AG08395 (cell line): ENCODE results near the gene LZTFL1.
"Not testable (repeated sequence)": the region's sequence is repeated elsewhere in the genome, so short reads cannot be mapped to it uniquely, and the experiment has no call there.

ENCODE experiments used
- DNase-seq: peaks from one replicate; pipeline ENCODE4 v3.0.0; 2012; ENCODE audit warnings: mixed read lengths, low spot score

Gene LZTFL1

GRCh38 chr3:45864760-45865519 is 23.0 kb upstream of the LZTFL1 start:
- no peak for DNase-seq

DNA sequence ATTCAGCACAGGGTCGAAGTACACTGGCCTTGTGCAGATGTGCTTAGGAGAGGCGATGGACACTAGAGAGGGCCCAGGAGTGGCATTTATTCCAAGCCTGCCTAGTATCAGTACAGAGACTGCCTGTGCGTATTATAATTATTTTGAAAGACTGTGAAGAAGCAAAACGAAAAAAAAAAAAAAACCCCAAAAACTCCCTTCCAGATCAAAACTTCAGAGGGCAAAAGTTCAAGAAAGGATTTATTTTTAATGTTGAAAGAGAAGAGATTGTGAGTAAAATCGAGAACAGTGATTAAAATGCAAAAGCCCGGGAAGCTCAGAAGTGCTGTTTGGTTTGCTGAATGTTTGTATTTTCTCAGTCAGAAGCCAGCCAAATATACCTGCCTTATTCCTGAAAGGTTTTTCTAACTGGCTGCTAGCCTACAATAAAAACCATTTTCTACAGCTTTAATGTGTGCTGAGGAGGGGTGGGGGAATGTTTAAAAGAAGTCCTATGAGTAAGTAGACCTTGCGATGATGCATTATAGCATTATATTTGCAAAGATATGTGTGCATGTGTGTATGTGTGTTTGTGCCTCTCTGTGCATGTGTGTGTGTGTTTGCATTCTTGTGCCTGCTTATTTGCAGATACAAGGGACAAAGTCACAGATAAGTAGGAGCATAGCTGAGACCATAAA is 19.3 kb upstream of the LZTFL1 start:
- no peak for DNase-seq

GRCh38 chr3:45860481-45860880 is 18.6 kb upstream of the LZTFL1 start:
- no peak for DNase-seq

GRCh38 chr3:45858809-45859543 is 17.1 kb upstream of the LZTFL1 start:
- no peak for DNase-seq

GRCh38 chr3:45857024-45857423 is 15.1 kb upstream of the LZTFL1 start:
- DNase-seq, result not testable (repeated sequence)

DNA sequence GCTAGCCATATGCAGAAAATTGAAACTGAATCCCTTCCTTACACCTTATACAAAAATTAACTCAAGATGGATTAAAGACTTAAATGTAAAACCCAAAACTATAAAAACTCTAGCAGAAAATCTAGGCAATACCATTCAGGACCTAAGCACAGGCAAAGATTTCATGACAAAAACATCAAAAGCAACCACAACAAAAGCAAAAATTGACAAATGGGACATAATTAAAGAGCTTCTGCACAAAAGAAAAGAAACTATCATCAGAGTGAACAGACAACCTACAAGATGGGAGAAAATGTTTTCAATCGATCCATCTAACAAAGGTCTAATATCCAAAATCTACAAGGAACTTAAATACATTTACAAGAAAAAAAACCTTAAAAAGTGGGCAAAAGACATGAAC is 14.4 kb upstream of the LZTFL1 start:
- DNase-seq, result not testable (repeated sequence)

DNA sequence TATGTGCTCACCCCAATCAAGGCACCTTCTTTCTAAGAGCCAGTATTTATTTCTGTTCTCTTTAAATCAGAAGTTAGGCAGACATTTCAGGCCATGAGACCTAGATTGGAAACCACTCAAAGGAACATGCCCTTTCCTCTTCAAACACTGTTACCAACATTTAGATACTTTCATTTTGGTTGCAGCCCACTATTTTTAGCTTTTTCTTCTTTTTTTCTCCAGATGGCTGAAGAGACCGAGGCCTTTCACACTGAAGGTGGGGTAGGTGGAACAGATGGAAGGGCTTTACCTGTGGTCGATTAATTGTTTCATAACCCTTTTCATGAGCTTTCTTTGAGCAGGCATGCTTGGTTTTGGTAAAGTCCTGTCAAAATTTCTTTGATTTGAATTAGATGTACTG is 10.9 kb upstream of the LZTFL1 start:
- DNase-seq, result no peak

- no peak for DNase-seq
These were observed 6.5 kb upstream of the LZTFL1 start for GRCh38 chr3:45848392-45848791.

DNA sequence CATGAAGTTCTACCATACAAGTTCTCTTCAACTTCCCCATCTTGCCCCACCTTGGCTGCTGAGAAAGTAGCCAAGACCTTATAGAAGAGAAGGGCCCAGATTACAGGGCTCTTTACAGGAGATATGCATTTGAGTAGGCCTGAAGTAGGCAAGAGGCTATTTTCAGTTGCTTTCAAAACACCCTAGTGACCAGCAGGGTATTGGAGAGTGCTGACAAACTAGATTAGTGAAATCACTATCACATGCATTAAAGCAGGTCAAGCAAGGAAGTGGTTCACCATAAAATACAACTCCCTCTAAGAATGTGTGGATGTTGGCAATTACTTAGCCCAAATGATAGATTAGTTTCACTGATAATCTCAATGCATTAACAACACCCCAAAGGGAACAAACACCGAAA is 2.7 kb upstream of the LZTFL1 start:
- DNase-seq, result no peak

DNA sequence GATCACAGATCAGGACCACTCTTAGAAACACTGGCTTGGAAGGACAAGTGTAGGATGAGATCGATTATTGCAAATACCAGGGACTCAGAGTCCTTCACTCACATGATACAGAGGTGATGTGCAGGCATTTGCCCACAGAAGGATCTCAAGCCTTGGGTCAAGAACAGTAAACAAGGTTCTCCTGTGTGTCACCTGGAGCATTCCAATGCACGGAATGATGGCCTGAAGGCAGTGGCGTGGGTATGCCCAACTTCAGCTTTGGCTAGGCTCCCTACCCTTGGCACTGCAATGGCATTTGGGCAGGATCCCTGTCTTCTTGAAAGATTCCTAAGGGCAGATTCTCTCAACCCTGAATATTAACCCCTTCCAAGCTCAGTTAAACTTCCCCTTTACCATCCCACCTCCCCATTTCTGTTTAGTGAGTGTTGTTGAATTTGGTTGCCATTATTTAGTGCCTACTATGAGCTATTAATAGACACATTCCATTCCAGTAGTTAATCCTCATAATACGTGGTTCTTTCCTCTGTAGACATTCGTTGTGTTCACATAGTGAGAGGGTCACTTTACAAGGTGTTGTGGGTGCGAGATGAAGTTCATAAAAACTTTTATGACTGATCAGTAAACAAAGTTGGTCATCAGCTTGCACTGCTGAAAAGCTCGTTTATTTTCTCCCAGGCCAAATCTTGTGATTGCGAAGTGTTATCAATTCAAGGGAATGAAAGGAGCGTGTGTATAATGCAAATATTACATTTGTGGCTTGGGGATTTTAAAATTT is 1.1 kb upstream of the LZTFL1 start:
- no peak for DNase-seq

GRCh38 chr3:45841420-45841756 is 531 bp downstream of the LZTFL1 start:
- peak; percentile 14 for DNase-seq

GRCh38 chr3:45838466-45838865 is 3.5 kb downstream of the LZTFL1 start:
- no peak for DNase-seq

- no peak for DNase-seq
These were observed 9.2 kb downstream of the LZTFL1 start for GRCh38 chr3:45832699-45833098.

DNA sequence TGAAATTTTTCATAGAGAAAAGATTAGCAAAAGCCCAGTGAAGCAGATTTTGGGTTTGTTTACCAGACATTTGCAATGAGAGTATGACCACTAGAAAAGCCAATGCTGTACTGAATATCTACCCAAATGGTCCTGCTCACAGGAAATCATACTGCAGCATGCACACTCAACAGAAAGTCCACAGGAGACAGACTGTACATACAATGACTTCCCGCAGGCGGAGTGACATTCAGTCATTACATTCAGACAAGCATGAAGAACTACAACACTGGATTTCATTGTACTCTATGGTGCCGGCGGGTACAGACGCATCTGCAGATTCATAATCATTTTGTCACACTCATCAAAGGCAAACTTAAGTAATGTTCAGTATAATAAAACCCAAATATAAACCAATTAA is 11.8 kb downstream of the LZTFL1 start:
- no peak for DNase-seq

DNA sequence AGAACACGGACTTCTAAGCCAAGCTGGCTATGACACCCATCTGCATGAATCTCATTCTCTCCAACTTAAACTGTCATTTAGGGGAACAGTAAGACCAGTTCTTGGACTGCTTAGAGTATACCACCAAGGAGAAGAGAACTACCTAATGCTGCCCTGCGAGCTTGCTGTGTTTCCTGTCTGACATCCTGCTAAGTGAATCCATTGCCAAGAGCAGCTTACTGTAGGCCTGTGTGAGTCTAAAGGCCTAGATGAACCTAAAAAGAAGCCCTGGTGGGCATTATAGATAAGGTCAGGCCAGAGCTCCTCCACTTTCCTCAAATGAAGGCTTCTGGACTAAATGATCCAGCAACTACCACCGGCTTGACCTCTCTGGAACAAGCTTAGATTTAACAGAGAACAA is 15.0 kb downstream of the LZTFL1 start:
- no peak for DNase-seq

DNA sequence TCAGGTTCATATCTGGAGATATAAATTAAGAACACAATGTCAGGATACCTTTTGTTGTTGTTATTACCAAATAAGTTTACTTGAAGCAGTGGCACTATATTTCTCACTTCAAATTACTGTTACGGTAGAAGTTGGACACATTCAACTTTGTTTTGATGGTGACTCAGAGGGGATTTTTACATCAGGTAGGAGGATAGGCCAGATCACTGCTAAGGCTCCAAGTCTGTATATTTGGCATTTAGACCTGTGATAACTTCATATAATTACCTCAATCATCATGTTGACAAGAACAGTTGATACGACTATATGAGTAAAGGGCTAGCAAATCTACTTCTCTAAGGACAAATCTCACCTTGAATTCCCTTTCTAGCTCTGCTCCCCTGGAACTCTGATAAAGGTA is 15.6 kb downstream of the LZTFL1 start:
- DNase-seq, result no peak

DNA sequence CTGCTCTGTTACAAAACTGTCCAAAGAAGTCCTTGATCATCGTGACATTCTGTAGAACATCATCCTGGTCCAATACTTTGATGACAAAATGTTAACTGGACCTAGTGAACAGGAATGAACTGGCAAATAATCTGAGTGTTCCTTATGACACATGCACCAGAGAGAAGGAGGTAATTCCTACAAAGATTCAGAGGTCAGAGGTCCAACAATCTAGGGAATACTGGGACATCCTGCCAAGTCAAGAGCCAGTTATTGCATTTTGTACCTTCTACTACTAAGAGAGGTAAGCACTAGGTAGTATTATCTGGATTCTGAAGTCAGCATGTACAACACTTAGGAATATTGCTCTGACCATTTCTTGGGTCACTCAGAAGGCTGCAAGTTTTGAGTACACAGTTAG is 20.8 kb downstream of the LZTFL1 start:
- no peak for DNase-seq

DNA sequence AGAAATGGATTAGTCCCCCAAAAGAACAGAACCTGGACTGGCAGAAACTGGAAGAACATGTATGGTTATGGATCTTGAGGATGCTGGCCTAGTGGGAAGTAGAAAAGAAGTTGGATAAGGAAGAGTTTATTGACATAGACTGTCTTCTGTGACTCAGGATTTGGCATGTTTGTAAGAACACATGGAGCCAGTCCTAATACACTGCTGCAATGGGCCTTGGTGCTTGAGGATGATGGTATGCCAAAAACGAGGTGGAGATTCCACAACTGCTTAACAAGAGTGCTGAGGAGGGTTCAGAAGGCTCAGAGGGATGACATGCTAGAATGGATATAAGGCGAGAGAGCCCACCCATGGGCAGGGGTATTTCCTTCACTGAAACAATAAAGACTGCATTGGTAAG is 22.4 kb downstream of the LZTFL1 start:
- peak; percentile 61 for DNase-seq

DNA sequence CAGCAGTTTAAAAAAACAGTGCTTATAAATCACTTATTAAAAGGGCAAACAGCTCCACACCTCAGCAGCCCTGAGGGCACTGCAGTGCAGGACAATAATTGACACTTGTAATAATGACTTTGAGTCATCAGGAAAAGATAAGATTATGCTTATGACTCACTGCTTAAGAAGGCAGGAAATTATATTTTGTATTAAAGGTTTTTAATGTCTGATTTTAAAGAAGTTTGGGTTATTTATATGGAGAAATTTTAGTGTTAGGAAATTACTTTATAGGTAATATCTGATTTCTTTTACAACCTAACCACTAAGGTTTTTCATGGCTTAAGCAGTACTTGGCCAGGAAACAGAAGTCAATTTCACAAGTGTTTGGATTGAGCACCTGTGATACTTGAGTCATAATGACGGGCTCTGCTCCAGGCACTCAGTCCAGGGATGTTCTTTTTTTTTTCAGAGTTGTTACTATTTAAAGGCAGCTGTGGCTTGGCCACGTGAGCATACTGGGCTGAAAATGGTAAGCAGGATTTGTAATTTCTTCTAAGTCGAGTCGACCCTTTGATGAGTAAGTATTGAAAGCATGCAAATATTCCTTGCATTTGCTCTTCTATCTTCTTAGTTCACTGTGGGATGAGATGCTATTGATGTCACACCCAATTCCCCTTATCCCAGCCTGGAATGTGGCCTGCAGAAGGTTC is 23.9 kb downstream of the LZTFL1 start:
- DNase-seq, result peak; percentile 78

GRCh38 chr3:45816544-45816943 is 25.4 kb downstream of the LZTFL1 start:
- no peak for DNase-seq

GRCh38 chr3:45814322-45814721 is 27.6 kb downstream of the LZTFL1 start:
- DNase-seq, result no peak
